Naive thymus-derived CD4-positive, alpha-beta T cell (primary cell): ENCODE results near the gene ZNF692. TPM values are rescaled to one million over a fixed set of nuclear protein-coding genes. Genes with fewer than 3 reads are reported as not detected.

Source experiments
- ATAC-seq: fragments of 150-1000 bp; cut with Tn5 transposase; 2 replicates; pipeline ENCODE4 v1.10.0; 2021; ENCODE audit warnings: mild to moderate bottlenecking, moderate library complexity
- CTCF ChIA-PET: fragments of 350-600 bp; sonication (Branson Sonifier 250); formaldehyde crosslinking; loops from one replicate; lab custom pipeline; 2021; ENCODE audit warnings: antibody characterized with exemption; lab: Charles Lee
- POLR2A ChIA-PET: fragments of 350-600 bp; sonication (Branson Sonifier 250); formaldehyde crosslinking; loops from one replicate; lab custom pipeline; 2021; ENCODE audit warnings: antibody characterized with exemption, inconsistent platforms; lab: Charles Lee
- DNase-seq, 9 donors: peaks; one replicate each; pipeline versions ENCODE4 v3.0.0 to v3.0.0-alpha.2; 2020 to 2022; ENCODE audit warnings: mixed read lengths in 1 of 9
- H3K27ac ChIP-seq: one replicate; pipeline ENCODE4 v1.7.0; 2013; ENCODE audit warnings: mild to moderate bottlenecking, low read depth, low read length, moderate library complexity
- H3K27me3 ChIP-seq, 2 donors: one replicate each; pipeline ENCODE4 v1.7.0; 2013; ENCODE audit warnings: low read length in 2 of 2, mild to moderate bottlenecking in 2 of 2, moderate library complexity in 2 of 2; ENCODE audit not compliant: control insufficient read depth in 2 of 2, insufficient read depth in 2 of 2
- H3K36me3 ChIP-seq, 3 experiments: 1 replicate in 2 of 3; 2 replicates in 1 of 3; pipeline ENCODE4 v1.7.0; 2013; ENCODE audit warnings: low read length in 3 of 3, mild to moderate bottlenecking in 3 of 3, moderate library complexity in 1 of 3; ENCODE audit not compliant: insufficient read depth in 3 of 3, control insufficient read depth in 2 of 3
- H3K4me1 ChIP-seq, 2 donors: one replicate each; pipeline ENCODE4 v1.7.0; 2013; ENCODE audit warnings: low read length in 2 of 2, mild to moderate bottlenecking in 2 of 2, moderate library complexity in 1 of 2; ENCODE audit not compliant: control insufficient read depth in 2 of 2, insufficient read depth in 2 of 2
- H3K4me3 ChIP-seq: 2 replicates; pipeline ENCODE4 v1.7.0; 2013; ENCODE audit warnings: mild to moderate bottlenecking, low read length
- H3K9me3 ChIP-seq, 3 experiments: 1 replicate in 2 of 3; 2 replicates in 1 of 3; pipeline ENCODE4 v1.7.0; 2013; ENCODE audit warnings: low read length in 3 of 3; ENCODE audit not compliant: control insufficient read depth in 2 of 3
- H3K27ac Mint-ChIP-seq, 9 donors: one replicate each; pipeline ENCODE4 v1.8.0; 2020 to 2022; ENCODE audit warnings: mixed read lengths in 9 of 9, mild to moderate bottlenecking in 8 of 9, moderate library complexity in 5 of 9, inconsistent platforms in 2 of 9
- H3K27me3 Mint-ChIP-seq, 5 donors: one replicate each; pipeline ENCODE4 v1.8.0; 2021 to 2022; ENCODE audit warnings: mixed read lengths in 5 of 5, mild to moderate bottlenecking in 1 of 5
- H3K36me3 Mint-ChIP-seq, 5 donors: one replicate each; pipeline ENCODE4 v1.8.0; 2020 to 2022; ENCODE audit warnings: mixed read lengths in 5 of 5, mild to moderate bottlenecking in 3 of 5, inconsistent platforms in 1 of 5
- H3K4me1 Mint-ChIP-seq, 7 donors: one replicate each; pipeline ENCODE4 v1.8.0; 2020 to 2022; ENCODE audit warnings: mixed read lengths in 7 of 7, mild to moderate bottlenecking in 3 of 7, inconsistent platforms in 1 of 7
- H3K4me3 Mint-ChIP-seq, 10 donors: one replicate each; pipeline ENCODE4 v1.8.0; 2020 to 2022; ENCODE audit warnings: mild to moderate bottlenecking in 10 of 10, mixed read lengths in 10 of 10, moderate library complexity in 6 of 10, inconsistent platforms in 2 of 10
- H3K9me3 Mint-ChIP-seq, 11 donors: one replicate each; pipeline ENCODE4 v1.8.0; 2020 to 2022; ENCODE audit warnings: mixed read lengths in 11 of 11, mild to moderate bottlenecking in 4 of 11, inconsistent platforms in 1 of 11, moderate library complexity in 1 of 11
- intact Hi-C, 2 donors: fragments of 100-400 bp; cut with micrococcal nuclease; formaldehyde crosslinking; loops; one replicate each; pipeline ENCODE4 v1.15.1; 2023
- polyA plus RNA-seq, 2 donors: library from polyadenylated mRNA; unstranded; fragments of 300-500 nt; fragmentation: Illumina TruSeq; gene quantifications; one replicate each; pipeline ENCODE4 v1.2.3, GENCODE V29; 2021
- total RNA-seq, 6 experiments: library from RNA in 5 of 6; stranded (reverse) in 5 of 6; gene quantifications; 1 replicate in 5 of 6; 2 replicates in 1 of 6; pipeline ENCODE4 v1.2.3 and lab custom pipeline; 2021 to 2026

ZNF692 gene
- 10 to 100 TPM; 44.5 to 87.5 (median 68.0) TPM for total RNA-seq
- polyA plus RNA-seq, result 10 to 100 TPM in 1 of 2 donors, 1 to 10 TPM in 1; 7.6 to 13.7 TPM
- total RNA-seq (lab: John Stamatoyannopoulos, UW), result 43.6 reads per million, percentile 68 among the genes with 10 or more reads in this experiment

GRCh38 chr1:248858891-248859889 lies at the start of gene ZNF692:
Gene ZNF692 (minus strand): TSS chr1:248859085. CDS start chr1:248858309, 776 bp downstream.
- Mint-ChIP-seq H3K36me3 (peaks cover 0 to 14% (median 0%) of the 10 kb centered on the region in 5 donors), H3K9me3 (peaks cover 0 to 4% (median 0%) of the 10 kb centered on the region in 11 donors), H3K27me3 (no peaks in the 10 kb centered on the region), H3K27ac (peak within 1 kb of the TSS; percentile 90 to 98 (median 96)), H3K4me3 (peak within 1 kb of the TSS; percentile 81 to 98 (median 91)), H3K4me1 (peaks cover 23 to 60% (median 51%) of the 10 kb centered on the region in 7 donors)
- ChIA-PET CTCF (interaction anchor here (0.6 to 2.5 kb wide), 8 partner anchors 10 to 456 kb away, joined by 3 to 11 read pairs (median 7); partner anchors contain the start of genes SH3BP5L and ZNF672), POLR2A (interaction anchor here (0.6 to 9.5 kb wide), 12 partner anchors 12 to 57 kb away, joined by 3 to 154 read pairs (median 4); partner anchors contain the start of genes SH3BP5L and ZNF672)
- Histone ChIP-seq H3K9me3 (no peaks in the 10 kb centered on the region), H3K36me3 (peaks cover 0 to 13% (median 0%) of the 10 kb centered on the region in 3 experiments), H3K4me1 (peaks cover 39 to 50% of the 10 kb centered on the region in 2 donors), H3K27me3 (no peaks in the 10 kb centered on the region), H3K27ac (peak within 1 kb of the TSS; percentile 81), H3K4me3 (peak within 1 kb of the TSS; percentile 78)
- intact Hi-C loops, result loop anchor here (1.0 kb wide), 4 partner anchors 14 to 47 kb away; partner anchors contain the start of genes PGBD2 (in 2 of the 2) and ZNF672 (in 2 of the 2)
- peak; percentile 93 for ATAC-seq
- peak; percentile 96 to 98 (median 97) for DNase-seq

- no peaks in the 10 kb centered on the region for H3K9me3 ChIP-seq
- ChIA-PET POLR2A (interaction anchor here (1.8 to 2.5 kb wide), 2 partner anchors 44 to 81 kb away, joined by 6 to 9 read pairs; partner anchors contain the start of gene SH3BP5L), CTCF (no interaction called here)
- H3K36me3 ChIP-seq, result no peaks in the 10 kb centered on the region
- no peaks in the 10 kb centered on the region for H3K27me3 ChIP-seq
- H3K9me3 Mint-ChIP-seq, result no peaks in the 10 kb centered on the region
- H3K4me1 ChIP-seq, result peaks cover 9% of the 10 kb centered on the region in 2 donors
- peaks cover 0 to 21% (median 0%) of the 10 kb centered on the region in 5 donors for H3K27me3 Mint-ChIP-seq
- H3K4me3 Mint-ChIP-seq, result peak overlapping the region; percentile 84 to 99 (median 94)
- peak overlapping the region; percentile 49 for H3K4me3 ChIP-seq
- DNase-seq (no peak), ATAC-seq (peak; percentile 30)
- H3K27ac ChIP-seq, result peak overlapping the region; percentile 85
- H3K4me1 Mint-ChIP-seq, result peaks cover 20 to 57% (median 44%) of the 10 kb centered on the region in 7 donors
- peaks cover 0 to 6% (median 0%) of the 10 kb centered on the region in 5 donors for H3K36me3 Mint-ChIP-seq
- intact Hi-C loops, result loop anchor here (1.0 kb wide), 7 partner anchors 17 to 81 kb away; partner anchors contain the start of genes ZNF672 (in 2 of the 2) and ZNF692 (in 2 of the 2)
- H3K27ac Mint-ChIP-seq, result peak overlapping the region; percentile 88 to 99 (median 97)
Observed at GRCh38 chr1:248906753-248907661, 48.1 kb upstream of the ZNF692 start.

- H3K27ac Mint-ChIP-seq, result peak within 1 kb of the TSS; percentile 88 to 99 (median 98)
- peak within 1 kb of the TSS; percentile 84 to 99 (median 97) for H3K4me3 Mint-ChIP-seq
- H3K4me1 Mint-ChIP-seq, result peaks cover 20 to 57% (median 44%) of the 10 kb centered on the region in 7 donors
Observed at GRCh38 chr1:248906009-248906752, 47.3 kb upstream of the ZNF692 start, which contains the start of gene PGBD2. Gene PGBD2 (plus strand): TSS chr1:248906235. CDS start chr1:248913863, 7,628 bp downstream.

DNA sequence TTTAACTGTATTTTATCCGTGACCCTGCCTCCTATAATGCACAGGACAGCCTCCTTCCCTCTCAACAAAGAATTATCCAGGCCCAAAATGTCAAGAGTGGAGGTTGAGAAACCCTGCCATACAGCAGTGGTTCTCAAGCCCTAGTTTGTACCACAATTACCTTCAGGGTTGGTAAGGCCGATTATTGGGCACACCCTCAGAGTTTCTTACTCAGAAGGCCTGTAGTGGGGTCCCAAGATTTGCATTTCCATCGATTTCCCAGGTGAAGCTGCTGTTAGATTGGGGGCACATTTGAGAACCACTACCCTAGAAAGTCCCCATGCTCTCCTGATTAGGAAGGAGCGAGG lies 46.8 kb upstream of the ZNF692 start:
- Histone ChIP-seq H3K9me3 (no peaks in the 10 kb centered on the region), H3K4me1 (peaks cover 9% of the 10 kb centered on the region in 2 donors), H3K4me3 (peak overlapping the region; percentile 82), H3K27ac (peak overlapping the region; percentile 81), H3K36me3 (no peaks in the 10 kb centered on the region), H3K27me3 (no peaks in the 10 kb centered on the region)
- Mint-ChIP-seq H3K27ac (peak overlapping the region; percentile 88 to 98 (median 94)), H3K4me1 (peaks cover 20 to 56% (median 44%) of the 10 kb centered on the region in 7 donors), H3K4me3 (peak overlapping the region; percentile 84 to 99 (median 97)), H3K9me3 (no peaks in the 10 kb centered on the region), H3K27me3 (peaks cover 0 to 30% (median 4%) of the 10 kb centered on the region in 5 donors), H3K36me3 (peaks cover 0 to 6% (median 0%) of the 10 kb centered on the region in 5 donors)
- DNase-seq (peak in 1 of 9 donors; percentile 18), ATAC-seq (no peak)
- ChIA-PET CTCF (no interaction called here), POLR2A (interaction anchor here (0.8 to 2.5 kb wide), 3 partner anchors 20 to 80 kb away, joined by 3 to 9 read pairs (median 6); partner anchors contain the start of gene SH3BP5L)
- intact Hi-C loops, result loop anchor here (1.0 kb wide), 7 partner anchors 19 to 79 kb away; partner anchors contain the start of genes ZNF672 (in 2 of the 2) and ZNF692 (in 2 of the 2)

More at GRCh38 chr1:248906009-248906752, 47.3 kb upstream of the ZNF692 start, which contains the start of gene PGBD2:
- intact Hi-C loops, result loop anchor here (1.0 kb wide), 7 partner anchors 18 to 80 kb away; partner anchors contain the start of genes ZNF672 (in 2 of the 2) and ZNF692 (in 2 of the 2)
- Mint-ChIP-seq H3K9me3 (no peaks in the 10 kb centered on the region), H3K27me3 (peaks cover 0 to 27% (median 4%) of the 10 kb centered on the region in 5 donors), H3K36me3 (peaks cover 0 to 6% (median 0%) of the 10 kb centered on the region in 5 donors)
- ChIA-PET CTCF (no interaction called here), POLR2A (interaction anchor here (0.8 to 2.5 kb wide), 3 partner anchors 21 to 80 kb away, joined by 3 to 9 read pairs (median 6); partner anchors contain the start of gene SH3BP5L)
- Histone ChIP-seq H3K27me3 (no peaks in the 10 kb centered on the region), H3K27ac (peak within 1 kb of the TSS; percentile 85), H3K36me3 (no peaks in the 10 kb centered on the region), H3K4me3 (peak within 1 kb of the TSS; percentile 82), H3K4me1 (peaks cover 9% of the 10 kb centered on the region in 2 donors), H3K9me3 (no peaks in the 10 kb centered on the region)
- ATAC-seq (peak; percentile 91), DNase-seq (peak; percentile 86 to 98 (median 92))
